ENCODE measurements around the gene MDM2. TPM values are rescaled to one million over a fixed set of nuclear protein-coding genes. Genes with fewer than 3 reads are reported as not detected.
A peak's percentile ranks its signal among the peaks of the same experiment; 100 is the strongest.
"Not testable (repeated sequence)": the region's sequence is repeated elsewhere in the genome, so short reads cannot be mapped to it uniquely, and the experiment has no call there.

MDM2 gene
- total RNA-seq, 1 donor from 2014 or later: 86.6 TPM

DNA sequence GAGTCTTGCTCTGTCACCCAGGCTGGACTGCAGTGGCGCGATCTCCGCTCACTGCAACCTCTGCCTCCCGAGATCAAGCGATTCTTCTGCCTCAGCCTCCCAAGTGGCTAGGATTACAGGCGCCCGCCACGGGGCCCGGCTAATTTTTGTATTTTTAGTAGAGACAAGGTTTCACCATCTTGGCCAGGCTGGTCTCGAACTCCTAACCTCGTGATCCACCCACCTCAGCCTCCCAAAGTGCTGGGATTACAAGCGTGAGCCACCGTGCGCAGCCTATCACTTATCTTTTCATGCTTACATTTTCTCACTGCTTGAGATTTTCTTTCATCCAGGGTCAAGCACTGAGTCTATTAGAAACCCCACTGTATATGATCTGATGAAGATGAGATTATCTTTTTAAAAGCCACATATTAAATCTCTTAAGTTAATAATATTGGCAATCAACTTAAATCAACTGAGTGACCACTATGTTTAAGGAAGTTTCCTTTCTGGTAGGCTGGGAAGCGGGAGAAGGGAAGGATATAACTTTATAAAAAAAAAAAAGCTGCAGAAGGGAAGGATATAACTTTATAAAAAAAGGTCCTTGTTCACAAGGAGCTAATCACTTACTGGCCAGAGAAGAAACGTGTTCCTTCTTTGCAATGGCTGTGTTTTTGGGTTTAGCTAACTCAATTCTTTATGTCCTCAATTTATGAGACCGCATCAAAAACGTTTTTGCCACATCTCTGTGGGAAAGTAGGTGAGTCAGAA lies 1.3 kb upstream of the MDM2 start:
- no peak for DNase-seq

DNA sequence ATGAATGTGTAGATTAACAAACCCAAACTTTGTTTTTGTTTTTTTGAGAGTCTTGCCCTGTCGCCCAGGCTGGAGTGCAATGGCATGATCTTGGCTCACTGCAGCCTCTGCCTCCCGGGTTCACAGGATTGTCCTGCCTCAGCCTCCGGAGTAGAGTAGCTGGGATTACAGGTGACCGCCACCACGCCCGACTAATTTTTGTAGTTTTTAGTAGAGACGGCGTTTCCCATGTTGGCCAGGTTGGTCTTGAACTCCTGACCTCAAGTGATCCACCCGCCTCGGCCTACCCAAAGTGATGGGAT lies 752 bp upstream of the MDM2 start:
- not testable (repeated sequence) for DNase-seq

GRCh38 chr12:68808388-68809189 lies 612 bp downstream of the MDM2 start:
- peak; percentile 90 for DNase-seq

- DNase-seq: no peak
Observed at GRCh38 chr12:68809190-68810026, 1.4 kb downstream of the MDM2 start.

DNA sequence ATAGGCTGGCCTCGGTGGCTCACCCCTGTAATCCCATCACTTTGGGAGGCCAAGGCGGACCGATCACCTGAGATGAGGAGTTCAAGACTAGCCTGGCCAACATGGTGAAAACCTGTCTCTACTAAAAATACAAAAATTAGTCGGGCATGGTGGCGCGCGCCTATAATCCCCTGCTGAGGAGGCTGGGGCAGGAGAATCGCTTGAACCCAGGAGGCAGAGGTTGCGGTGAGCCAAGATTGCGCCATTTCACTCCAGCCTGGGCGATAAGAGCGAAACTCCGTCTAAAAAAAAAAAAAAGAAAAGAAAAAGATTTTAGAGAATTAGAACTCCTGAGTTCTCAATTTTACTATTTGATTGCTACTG lies 2.0 kb downstream of the MDM2 start:
- DNase-seq: not testable (repeated sequence)

DNA sequence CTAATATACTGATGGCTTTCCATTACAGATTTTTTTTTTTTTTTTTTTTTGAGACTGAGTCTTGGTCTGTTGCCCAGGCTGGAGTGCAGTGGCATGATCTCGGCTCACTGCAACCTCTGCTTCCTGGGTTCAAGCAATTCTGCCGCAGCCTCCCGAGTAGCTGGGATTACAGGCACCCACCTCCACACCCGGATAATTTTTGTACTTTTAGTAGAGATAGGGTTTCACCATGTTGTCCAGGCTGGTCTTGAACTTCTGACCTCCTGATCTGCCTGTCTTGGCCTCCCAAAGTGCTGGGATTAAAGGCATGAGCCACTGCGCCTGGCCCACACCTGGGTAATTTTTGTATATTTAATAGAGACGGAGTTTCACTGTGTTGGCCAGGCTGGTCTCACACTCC lies 3.6 kb downstream of the MDM2 start:
- not testable (repeated sequence) for DNase-seq

DNA sequence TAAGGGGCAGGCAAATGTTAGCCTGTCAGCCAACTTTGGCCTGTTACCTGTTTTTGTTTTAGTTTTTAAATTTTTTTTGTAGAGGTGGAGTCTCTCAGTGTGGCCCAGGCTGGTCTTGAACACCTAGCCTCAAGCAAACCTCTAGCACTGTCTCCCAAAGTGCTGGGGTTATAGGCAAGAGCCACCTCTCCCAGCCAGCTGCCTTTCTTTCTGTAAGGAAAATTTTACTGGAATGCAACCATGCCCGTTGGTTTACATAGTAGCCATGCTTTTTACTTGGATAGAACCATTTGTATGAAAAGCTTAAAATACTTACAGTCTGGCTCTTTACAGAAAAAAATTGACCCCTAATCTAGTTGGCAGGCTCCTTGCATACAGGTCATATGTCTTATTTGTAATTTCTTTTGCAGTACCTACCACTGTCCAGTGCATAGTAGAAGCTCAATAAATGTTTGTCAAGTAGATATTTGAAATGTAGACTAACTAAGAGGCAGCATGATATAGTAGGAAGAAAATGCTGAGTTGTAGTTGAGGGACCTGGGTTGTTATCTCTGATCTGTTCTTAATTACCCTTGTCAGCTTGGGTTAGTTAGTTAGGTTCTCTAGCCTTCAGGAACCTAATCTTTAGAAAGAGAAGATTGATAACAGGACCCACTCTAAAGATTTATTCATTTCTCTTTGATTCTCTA lies 4.7 kb downstream of the MDM2 start:
- no peak for DNase-seq

GRCh38 chr12:68813242-68813593 lies 5.2 kb downstream of the MDM2 start:
- no peak for DNase-seq

DNA sequence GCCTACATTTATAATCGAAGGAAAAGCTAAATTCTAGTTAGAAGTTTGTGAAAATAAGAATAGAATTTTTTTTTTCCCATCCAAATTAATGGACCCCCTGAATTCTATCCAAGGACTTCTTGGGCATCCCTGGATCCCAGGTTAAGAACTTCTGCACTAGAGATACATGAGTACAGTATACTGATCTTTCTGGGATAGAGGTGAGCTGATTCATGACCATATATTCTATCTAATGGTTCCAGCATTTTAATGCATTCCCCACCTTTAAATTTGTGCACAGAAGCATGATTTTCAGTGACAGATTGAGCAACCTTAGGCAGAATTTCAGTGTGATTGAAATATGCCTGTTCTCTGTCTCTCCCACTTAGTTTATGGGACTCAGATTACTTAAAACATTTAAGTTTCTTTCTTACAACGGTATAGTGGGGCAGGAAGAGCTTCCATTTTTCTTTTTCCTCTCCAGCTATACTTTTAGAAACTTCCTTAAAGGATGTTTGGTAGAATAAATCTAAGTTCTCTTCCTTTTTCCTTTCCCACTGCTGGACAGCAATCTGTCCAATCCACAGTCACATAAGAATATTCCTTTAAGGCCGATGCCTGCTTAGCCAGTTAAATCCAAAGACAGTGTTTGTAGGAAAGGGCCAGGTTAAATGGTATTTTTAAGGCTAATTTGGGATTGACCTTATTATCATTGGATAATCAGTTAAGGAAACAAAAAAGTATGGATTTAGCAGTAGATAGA lies 6.7 kb downstream of the MDM2 start:
- no peak for DNase-seq

GRCh38 chr12:68815232-68815927 lies 7.4 kb downstream of the MDM2 start:
- no peak for DNase-seq

DNA sequence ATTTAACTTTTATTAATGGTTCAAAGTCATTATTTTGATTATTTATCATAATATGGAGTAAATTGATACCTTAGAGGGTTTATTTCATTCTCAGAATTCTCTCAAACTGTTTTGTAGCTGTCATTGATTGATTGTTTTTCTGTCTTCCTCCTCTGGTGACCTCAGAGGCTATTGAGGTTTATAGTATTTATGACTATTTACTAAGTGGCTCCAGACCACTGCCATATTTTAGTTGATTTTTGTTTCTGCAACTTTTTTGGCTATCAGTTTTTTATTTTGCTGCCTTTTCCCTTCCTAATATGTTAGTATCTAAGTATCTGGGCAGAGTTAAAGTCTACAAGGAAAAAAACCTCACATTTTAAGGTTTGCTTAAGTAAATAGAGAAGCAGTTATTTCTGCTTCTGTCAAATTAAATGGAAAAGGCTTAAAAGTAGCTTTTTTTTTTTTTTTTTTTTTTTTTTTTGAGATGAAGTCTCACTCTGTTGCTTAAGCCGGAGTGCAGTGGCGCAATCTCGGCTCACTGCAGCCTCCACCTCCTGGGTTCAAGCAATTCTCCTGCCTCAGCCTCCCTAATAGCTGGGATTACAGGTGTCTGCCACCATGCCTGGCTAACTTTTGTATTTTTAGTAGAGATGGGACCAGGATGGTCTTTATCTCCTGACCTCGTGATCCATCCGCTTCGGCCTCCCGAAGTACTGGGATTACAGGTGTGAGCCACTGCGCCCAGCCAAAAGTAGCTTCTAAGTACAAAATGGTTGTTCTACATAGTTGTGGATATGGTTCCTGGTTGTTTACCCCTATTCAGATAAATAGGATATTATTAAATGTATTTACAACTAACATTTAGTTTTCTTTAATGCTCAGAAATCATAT lies 8.2 kb downstream of the MDM2 start:
- no peak for DNase-seq

GRCh38 chr12:68819481-68819880 lies 11.5 kb downstream of the MDM2 start:
- DNase-seq: not testable (repeated sequence)

DNA sequence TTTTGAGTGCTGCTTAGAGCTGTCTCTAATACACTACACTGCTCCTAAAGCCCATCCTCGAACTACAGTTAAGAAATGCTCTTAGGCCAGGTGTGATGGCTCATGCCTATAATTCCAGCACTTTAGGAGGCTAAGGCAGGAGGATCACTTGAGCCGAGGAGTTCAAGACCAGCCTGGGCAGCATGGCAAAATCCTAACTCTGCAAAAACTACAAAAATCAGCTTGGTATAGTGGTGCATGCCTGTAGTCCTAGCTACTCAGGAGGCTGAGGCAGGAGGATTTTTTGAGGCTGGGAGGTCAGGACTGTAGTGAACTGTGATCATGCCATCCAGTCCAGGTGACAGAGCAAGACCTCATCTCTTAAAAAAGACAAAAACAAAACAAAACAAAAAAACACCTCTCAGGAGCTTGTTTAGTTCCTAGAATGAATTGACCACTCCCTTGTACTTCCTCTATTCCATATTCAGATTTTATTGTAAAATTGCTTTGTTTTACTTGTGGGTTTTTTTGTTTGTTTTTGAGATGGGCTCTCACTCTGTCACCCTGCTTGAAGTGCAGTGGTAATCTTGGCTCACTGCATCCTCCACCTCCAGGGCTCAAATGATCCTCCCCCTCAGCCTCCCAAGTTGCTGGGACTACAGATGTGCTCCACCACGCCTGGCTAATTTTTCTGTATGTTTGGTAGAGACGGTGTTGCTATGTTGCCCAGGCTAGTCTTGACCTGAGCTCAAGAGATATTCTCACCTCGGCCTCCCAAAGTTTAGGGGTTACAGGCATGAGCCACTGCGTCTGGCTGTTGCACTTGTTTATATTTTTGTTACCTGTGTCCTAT lies 13.6 kb downstream of the MDM2 start:
- DNase-seq: no peak

DNA sequence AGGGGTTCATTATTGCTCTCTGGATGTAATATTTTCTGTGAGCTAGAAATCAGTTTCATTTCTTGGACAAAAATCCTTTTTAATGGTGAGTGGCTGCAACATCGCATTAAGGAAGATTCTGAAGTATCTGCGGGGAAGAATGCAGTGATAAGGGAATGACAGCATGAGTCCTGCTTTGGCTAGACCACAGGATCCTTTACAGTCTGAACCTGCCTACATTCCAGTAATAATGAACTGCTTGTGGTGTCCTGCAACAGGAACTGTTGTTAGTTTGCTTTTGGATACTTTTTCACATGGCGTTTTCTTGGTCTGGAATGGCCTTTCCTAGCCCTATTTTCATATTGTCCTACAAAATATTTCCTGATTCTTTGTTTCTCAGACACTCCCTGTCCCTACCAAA lies 15.7 kb downstream of the MDM2 start:
- no peak for DNase-seq

DNA sequence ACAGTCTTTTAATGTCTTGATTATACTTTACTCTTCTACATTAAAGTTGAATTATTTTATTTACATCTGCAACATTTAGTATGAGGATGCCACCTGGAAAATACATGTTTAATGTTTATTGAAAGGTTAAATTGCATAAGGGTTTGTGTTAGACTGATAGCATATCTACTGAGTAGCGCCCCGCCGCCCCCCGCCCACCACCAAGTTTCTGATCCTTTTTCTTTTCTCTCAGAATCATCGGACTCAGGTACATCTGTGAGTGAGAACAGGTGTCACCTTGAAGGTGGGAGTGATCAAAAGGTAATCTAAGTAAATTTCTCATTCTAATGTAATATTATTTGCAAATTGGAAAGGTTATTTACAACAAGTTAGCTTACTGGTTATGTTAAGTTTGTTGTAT lies 16.2 kb downstream of the MDM2 start:
- DNase-seq: no peak

- DNase-seq: no peak
Observed at GRCh38 chr12:68824597-68825250, 16.7 kb downstream of the MDM2 start.

- DNase-seq: no peak
Observed at GRCh38 chr12:68825569-68826217, 17.7 kb downstream of the MDM2 start.

All from tongue (tissue), 2 donors.